Progenitor cell of endocrine pancreas (in vitro differentiated cells): ENCODE measurements around the gene SLC9A7. TPM values are rescaled to one million over a fixed set of nuclear protein-coding genes. Genes with fewer than 3 reads are reported as not detected.

ENCODE experiments used
- DNase-seq: peaks from one replicate; pipeline ENCODE4 v3.0.0; 2021; ENCODE audit warnings: low spot score; ENCODE audit not compliant: unreplicated experiment
- H3K27ac Mint-ChIP-seq: 2 replicates; pipeline ENCODE4 v1.8.0; 2021; ENCODE audit warnings: mild to moderate bottlenecking, moderate library complexity, mixed read lengths
- H3K27me3 Mint-ChIP-seq: 2 replicates; pipeline ENCODE4 v1.8.0; 2021; ENCODE audit warnings: mixed read lengths
- H3K36me3 Mint-ChIP-seq: 2 replicates; pipeline ENCODE4 v1.8.0; 2022; ENCODE audit warnings: mixed read lengths; ENCODE audit not compliant: insufficient read depth
- H3K4me1 Mint-ChIP-seq: 2 replicates; pipeline ENCODE4 v1.8.0; 2021; ENCODE audit warnings: low read depth, mixed read lengths
- H3K4me3 Mint-ChIP-seq: 2 replicates; pipeline ENCODE4 v1.8.0; 2021; ENCODE audit warnings: low read depth, mild to moderate bottlenecking, moderate library complexity, mixed read lengths
- H3K9me3 Mint-ChIP-seq: 2 replicates; pipeline ENCODE4 v1.8.0; 2021; ENCODE audit warnings: low read depth, mixed read lengths
- total RNA-seq: library from RNA; stranded (reverse); gene quantifications from 2 replicates; pipeline ENCODE4 v1.2.1, GENCODE V29; 2021
- TF ChIP-seq, protein P1 (sequence below): fragments of 200-600 bp; sonication (generic); IDR thresholded peaks from one replicate; pipeline ENCODE4 v1.5.0; 2021; ENCODE audit warnings: antibody characterized with exemption, mild to moderate bottlenecking; ENCODE audit not compliant: unreplicated experiment

SLC9A7 gene
- total RNA-seq, 1 donor from 2014 or later, result 9.5 TPM

DNA sequence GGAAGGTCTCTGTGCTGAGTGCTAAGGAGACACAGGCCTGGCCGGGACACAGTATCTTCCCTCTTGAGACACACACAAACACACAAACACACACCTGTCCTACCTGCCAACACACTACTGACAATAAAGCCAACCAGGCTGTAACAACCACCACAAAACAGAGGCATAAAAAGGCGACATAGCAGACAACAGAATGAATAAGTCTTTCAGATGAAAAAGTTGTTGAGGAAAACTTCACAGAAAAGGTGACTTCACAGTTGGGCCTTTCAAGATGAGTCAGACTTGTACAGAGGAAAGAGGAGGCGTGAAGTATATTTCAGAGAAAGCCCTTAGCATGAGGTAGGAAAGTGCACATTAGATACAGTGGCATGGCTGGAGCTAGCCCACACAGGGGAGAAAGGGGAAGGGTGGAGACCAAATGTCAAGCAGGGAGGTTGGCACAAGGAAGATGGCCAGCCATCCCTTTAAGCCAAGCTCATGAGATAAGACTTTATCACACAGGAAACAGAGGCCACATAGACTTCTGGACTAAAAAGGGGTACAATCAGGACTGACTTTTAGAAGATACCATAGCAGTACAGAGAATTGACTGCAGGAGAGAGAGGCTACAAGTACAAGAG, 54.0 kb downstream of the SLC9A7 start:
- no peak for DNase-seq
- H3K27ac Mint-ChIP-seq, result no peak overlapping the region
- TF ChIP-seq, protein P1, sequence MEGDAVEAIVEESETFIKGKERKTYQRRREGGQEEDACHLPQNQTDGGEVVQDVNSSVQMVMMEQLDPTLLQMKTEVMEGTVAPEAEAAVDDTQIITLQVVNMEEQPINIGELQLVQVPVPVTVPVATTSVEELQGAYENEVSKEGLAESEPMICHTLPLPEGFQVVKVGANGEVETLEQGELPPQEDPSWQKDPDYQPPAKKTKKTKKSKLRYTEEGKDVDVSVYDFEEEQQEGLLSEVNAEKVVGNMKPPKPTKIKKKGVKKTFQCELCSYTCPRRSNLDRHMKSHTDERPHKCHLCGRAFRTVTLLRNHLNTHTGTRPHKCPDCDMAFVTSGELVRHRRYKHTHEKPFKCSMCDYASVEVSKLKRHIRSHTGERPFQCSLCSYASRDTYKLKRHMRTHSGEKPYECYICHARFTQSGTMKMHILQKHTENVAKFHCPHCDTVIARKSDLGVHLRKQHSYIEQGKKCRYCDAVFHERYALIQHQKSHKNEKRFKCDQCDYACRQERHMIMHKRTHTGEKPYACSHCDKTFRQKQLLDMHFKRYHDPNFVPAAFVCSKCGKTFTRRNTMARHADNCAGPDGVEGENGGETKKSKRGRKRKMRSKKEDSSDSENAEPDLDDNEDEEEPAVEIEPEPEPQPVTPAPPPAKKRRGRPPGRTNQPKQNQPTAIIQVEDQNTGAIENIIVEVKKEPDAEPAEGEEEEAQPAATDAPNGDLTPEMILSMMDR, result no peak
- H3K36me3 Mint-ChIP-seq, result peaks cover 8% of the 10 kb centered on the region
- H3K4me3 Mint-ChIP-seq, result no peak overlapping the region
- no peaks in the 10 kb centered on the region for H3K4me1 Mint-ChIP-seq
- no peaks in the 10 kb centered on the region for H3K27me3 Mint-ChIP-seq
- H3K9me3 Mint-ChIP-seq, result peaks cover 29% of the 10 kb centered on the region

GRCh38 chrX:46703980-46704379, 54.9 kb downstream of the SLC9A7 start:
- peaks cover 25% of the 10 kb centered on the region for H3K9me3 Mint-ChIP-seq
- no peak for DNase-seq
- H3K27me3 Mint-ChIP-seq, result no peaks in the 10 kb centered on the region
- no peaks in the 10 kb centered on the region for H3K4me1 Mint-ChIP-seq
- TF ChIP-seq, protein P1, result no peak
- H3K36me3 Mint-ChIP-seq, result peaks cover 7% of the 10 kb centered on the region
- no peak overlapping the region for H3K4me3 Mint-ChIP-seq
- H3K27ac Mint-ChIP-seq, result no peak overlapping the region

DNA sequence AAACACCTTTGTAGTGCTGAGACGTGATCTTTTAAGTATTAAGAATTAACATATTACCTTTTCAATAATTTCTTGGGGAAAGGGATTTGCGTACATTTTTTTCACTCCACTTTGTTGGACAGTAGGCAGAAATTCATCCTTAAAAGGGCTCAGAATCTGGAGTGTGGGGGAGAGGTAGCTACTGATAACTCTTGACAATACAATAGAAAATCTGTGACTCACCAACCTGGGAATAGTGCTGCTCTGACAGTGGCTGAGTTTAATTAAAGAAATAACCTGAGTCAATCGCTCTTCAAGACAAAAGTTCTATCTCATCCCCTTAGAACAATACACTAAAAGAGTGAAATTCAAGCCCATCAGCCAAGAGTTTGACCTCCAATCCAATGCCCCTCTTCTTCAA, 60.2 kb downstream of the SLC9A7 start:
- TF ChIP-seq, protein P1, result no peak
- Mint-ChIP-seq H3K27ac (no peak overlapping the region), H3K4me1 (no peaks in the 10 kb centered on the region), H3K27me3 (no peaks in the 10 kb centered on the region), H3K4me3 (no peak overlapping the region), H3K36me3 (peaks cover 6% of the 10 kb centered on the region), H3K9me3 (peaks cover 23% of the 10 kb centered on the region)
- no peak for DNase-seq

DNA sequence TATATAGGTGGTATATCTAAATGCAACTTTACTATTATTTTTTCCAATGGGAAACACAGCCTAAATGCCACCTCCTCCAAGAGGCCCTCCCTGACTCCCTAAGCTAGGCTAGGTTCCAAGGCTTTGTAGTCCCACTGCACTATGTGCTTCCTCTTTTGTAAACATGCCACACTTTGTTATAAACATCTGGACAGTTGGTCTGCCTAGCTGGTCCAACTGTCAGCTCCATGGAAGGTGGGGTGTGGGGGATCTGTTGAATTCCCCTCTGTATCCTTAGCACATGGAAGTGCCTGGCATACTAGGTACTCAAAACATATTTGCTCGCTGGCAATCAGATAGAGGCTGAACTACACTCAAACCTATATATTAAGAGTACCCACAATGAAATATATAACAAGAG, 63.4 kb downstream of the SLC9A7 start:
- TF ChIP-seq, protein P1, result no peak
- H3K9me3 Mint-ChIP-seq, result peaks cover 15% of the 10 kb centered on the region
- H3K27ac Mint-ChIP-seq, result no peak overlapping the region
- H3K4me3 Mint-ChIP-seq, result no peak overlapping the region
- DNase-seq, result no peak
- peaks cover 4% of the 10 kb centered on the region for H3K36me3 Mint-ChIP-seq
- no peaks in the 10 kb centered on the region for H3K27me3 Mint-ChIP-seq
- no peaks in the 10 kb centered on the region for H3K4me1 Mint-ChIP-seq

DNA sequence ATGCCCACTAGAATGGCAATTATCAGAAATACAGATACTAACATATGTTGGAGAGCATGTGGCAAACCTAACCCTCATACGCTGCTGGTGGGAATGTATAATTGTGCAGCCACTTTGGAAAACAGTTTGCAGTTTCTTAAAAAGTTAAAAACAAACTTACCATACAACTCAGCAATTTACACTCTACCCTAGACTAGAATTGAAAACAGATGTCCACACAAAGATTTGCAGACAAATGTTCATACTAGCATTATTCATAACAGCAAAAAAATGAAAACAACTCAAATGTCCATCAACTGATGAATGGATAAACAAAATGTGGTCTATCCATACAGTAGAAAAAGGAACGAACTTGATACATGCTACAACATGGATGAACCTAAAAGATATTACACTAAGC, 64.4 kb downstream of the SLC9A7 start:
- DNase-seq, result no peak
- H3K9me3 Mint-ChIP-seq, result peaks cover 12% of the 10 kb centered on the region
- TF ChIP-seq, protein P1, result no peak
- H3K36me3 Mint-ChIP-seq, result peaks cover 3% of the 10 kb centered on the region
- no peaks in the 10 kb centered on the region for H3K4me1 Mint-ChIP-seq
- H3K27ac Mint-ChIP-seq, result no peak overlapping the region
- no peaks in the 10 kb centered on the region for H3K27me3 Mint-ChIP-seq
- H3K4me3 Mint-ChIP-seq, result no peak overlapping the region
